WTC11 (cell line): ENCODE data around the gene OTUD6A. TPM values are rescaled to one million over a fixed set of nuclear protein-coding genes. Genes with fewer than 3 reads are reported as not detected.

Experiments
- ATAC-seq: fragments of 200-7000 bp; cut with Tn5 transposase; 2 replicates; pipeline ENCODE4 v1.10.0; 2021; ENCODE audit warnings: mild to moderate bottlenecking, moderate library complexity
- CTCF ChIA-PET: fragments of 300-600 bp; sonication (Branson Sonifier 250); formaldehyde crosslinking; loops from one replicate; lab custom pipeline; 2021; ENCODE audit warnings: antibody characterized with exemption; lab: Charles Lee
- POLR2A ChIA-PET: fragments of 350-600 bp; sonication (Branson Sonifier 250); formaldehyde crosslinking; loops from one replicate; lab custom pipeline; 2021; ENCODE audit warnings: antibody characterized with exemption; lab: Charles Lee
- DNase-seq: peaks from one replicate; pipeline ENCODE4 v3.0.0; 2021; ENCODE audit warnings: low spot score
- H3K27ac Mint-ChIP-seq: 2 replicates; pipeline ENCODE4 v1.8.0; 2021; ENCODE audit warnings: mixed read lengths
- H3K27me3 Mint-ChIP-seq: 2 replicates; pipeline ENCODE4 v1.8.0; 2021; ENCODE audit warnings: low read depth, mild to moderate bottlenecking, moderate library complexity, mixed read lengths
- H3K36me3 Mint-ChIP-seq: 2 replicates; pipeline ENCODE4 v1.8.0; 2021; ENCODE audit warnings: mixed read lengths
- H3K4me1 Mint-ChIP-seq: 2 replicates; pipeline ENCODE4 v1.8.0; 2022; ENCODE audit warnings: mixed read lengths
- H3K4me3 Mint-ChIP-seq: 2 replicates; pipeline ENCODE4 v1.8.0; 2021; ENCODE audit warnings: mild to moderate bottlenecking, moderate library complexity, mixed read lengths
- H3K9me3 Mint-ChIP-seq: 2 replicates; pipeline ENCODE4 v1.8.0; 2021; ENCODE audit warnings: mixed read lengths
- ATF1 ChIP-seq: sonication (generic); formaldehyde crosslinking; IDR thresholded peaks from 2 replicates; pipeline ENCODE4 v1.8.1; 2023; ENCODE audit warnings: mild to moderate bottlenecking, moderate library complexity, missing genetic modification reagents
- ATF2 ChIP-seq: sonication (generic); formaldehyde crosslinking; IDR thresholded peaks from 2 replicates; pipeline ENCODE4 v1.8.1; 2022; ENCODE audit warnings: low read depth, missing genetic modification reagents, borderline replicate concordance
- ATF3 ChIP-seq: sonication (generic); formaldehyde crosslinking; conservative IDR thresholded peaks from 2 replicates; pipeline ENCODE4 v1.8.1; 2022; ENCODE audit warnings: mild to moderate bottlenecking, missing genetic modification reagents
- CDX4 ChIP-seq: fragments of 250-450 bp; sonication (Bioruptor Pico); IDR thresholded peaks from 2 replicates; pipeline ENCODE4 v1.9.0; 2021; ENCODE audit warnings: moderate library complexity, mild to moderate bottlenecking, inconsistent platforms, borderline replicate concordance
- EMX1 ChIP-seq: fragments of 250-450 bp; sonication (Bioruptor Pico); IDR thresholded peaks from 2 replicates; pipeline ENCODE4 v1.8.0; 2021; ENCODE audit warnings: mild to moderate bottlenecking
- ETV6 ChIP-seq: sonication (generic); formaldehyde crosslinking; IDR thresholded peaks from 2 replicates; pipeline ENCODE4 v1.8.1; 2022; ENCODE audit warnings: mild to moderate bottlenecking, missing genetic modification reagents
- FOXP1 ChIP-seq: sonication (generic); formaldehyde crosslinking; IDR thresholded peaks from 2 replicates; pipeline ENCODE4 v1.8.0; 2022; ENCODE audit warnings: missing genetic modification reagents, mild to moderate bottlenecking, moderate library complexity, borderline replicate concordance
- GRHL2 ChIP-seq: fragments of 250-450 bp; sonication (Bioruptor Pico); IDR thresholded peaks from 2 replicates; pipeline ENCODE4 v1.8.0; 2022; ENCODE audit warnings: mild to moderate bottlenecking, moderate library complexity; ENCODE audit not compliant: insufficient replicate concordance, severe bottlenecking
- JUN ChIP-seq: sonication (generic); formaldehyde crosslinking; IDR thresholded peaks from 2 replicates; pipeline ENCODE4 v1.8.0; 2023; ENCODE audit warnings: mild to moderate bottlenecking, missing genetic modification reagents
- KAT7 ChIP-seq: sonication (generic); formaldehyde crosslinking; IDR thresholded peaks from 2 replicates; pipeline ENCODE4 v1.8.1; 2023; ENCODE audit warnings: missing genetic modification reagents, mild to moderate bottlenecking, borderline replicate concordance
- MLX ChIP-seq: sonication (generic); formaldehyde crosslinking; IDR thresholded peaks from 2 replicates; pipeline ENCODE4 v1.8.1; 2023; ENCODE audit warnings: mild to moderate bottlenecking, missing genetic modification reagents, moderate library complexity
- MXD4 ChIP-seq: fragments of 250-450 bp; sonication (Bioruptor Pico); IDR thresholded peaks from 2 replicates; pipeline ENCODE4 v1.8.0; 2021; ENCODE audit warnings: mild to moderate bottlenecking, moderate library complexity, borderline replicate concordance
- NR2C2 ChIP-seq: sonication (generic); formaldehyde crosslinking; IDR thresholded peaks from 2 replicates; pipeline ENCODE4 v1.8.0; 2022; ENCODE audit warnings: mild to moderate bottlenecking, missing genetic modification reagents
- OVOL2 ChIP-seq: fragments of 250-450 bp; sonication (Bioruptor Pico); IDR thresholded peaks from 2 replicates; pipeline ENCODE4 v1.9.0; 2021; ENCODE audit warnings: mild to moderate bottlenecking, borderline replicate concordance
- SMAD3 ChIP-seq: sonication (generic); formaldehyde crosslinking; IDR thresholded peaks from 2 replicates; pipeline ENCODE4 v1.8.0; 2022; ENCODE audit warnings: missing genetic modification reagents, mild to moderate bottlenecking, borderline replicate concordance
- TCF7 ChIP-seq: sonication (generic); formaldehyde crosslinking; IDR thresholded peaks from 2 replicates; pipeline ENCODE4 v1.8.0; 2022; ENCODE audit warnings: mild to moderate bottlenecking, low read depth, missing genetic modification reagents, moderate library complexity
- TEAD1 ChIP-seq: sonication (generic); formaldehyde crosslinking; IDR thresholded peaks from 2 replicates; pipeline ENCODE4 v1.8.0; 2022; ENCODE audit warnings: mild to moderate bottlenecking, missing genetic modification reagents
- ZBTB43 ChIP-seq: sonication (generic); formaldehyde crosslinking; IDR thresholded peaks from 2 replicates; pipeline ENCODE4 v1.8.1; 2023; ENCODE audit warnings: mild to moderate bottlenecking, missing genetic modification reagents
- ZNF121 ChIP-seq: sonication (generic); formaldehyde crosslinking; IDR thresholded peaks from 2 replicates; pipeline ENCODE4 v1.8.0; 2023; ENCODE audit warnings: missing genetic modification reagents
- ZNF232 ChIP-seq: sonication (generic); formaldehyde crosslinking; IDR thresholded peaks from 2 replicates; pipeline ENCODE4 v1.8.0; 2022; ENCODE audit warnings: mild to moderate bottlenecking, missing genetic modification reagents
- ZNF396 ChIP-seq: fragments of 250-450 bp; sonication (Bioruptor Pico); IDR thresholded peaks from 2 replicates; pipeline ENCODE4 v1.8.0; 2021; ENCODE audit warnings: mild to moderate bottlenecking, moderate library complexity, borderline replicate concordance
- ZNF671 ChIP-seq: fragments of 250-450 bp; sonication (Bioruptor Pico); IDR thresholded peaks from 2 replicates; pipeline ENCODE4 v1.8.0; 2021; ENCODE audit warnings: mild to moderate bottlenecking
- ZSCAN18 ChIP-seq: fragments of 250-450 bp; sonication (Bioruptor Pico); IDR thresholded peaks from 2 replicates; pipeline ENCODE4 v2.1.2; 2022; ENCODE audit warnings: mild to moderate bottlenecking, moderate library complexity
- total RNA-seq: library from RNA; stranded (reverse); gene quantifications from 3 replicates; pipeline ENCODE4 v1.2.3, GENCODE V29; 2021

OTUD6A gene
- total RNA-seq, 1 experiment from 2014 or later, result 0.13 TPM

- POLR2A ChIA-PET, result no interaction called here
- CTCF ChIA-PET, result interaction anchor here (3.0 kb wide), 1 partner anchor 59 kb away, joined by 15 read pairs; no protein-coding TSS in a partner anchor
- Mint-ChIP-seq H3K4me1 (peaks cover 4% of the 10 kb centered on the region), H3K36me3 (no peaks in the 10 kb centered on the region), H3K4me3 (no peak overlapping the region), H3K9me3 (no peaks in the 10 kb centered on the region), H3K27ac (no peak overlapping the region), H3K27me3 (no peaks in the 10 kb centered on the region; the same call in 1 of the 2 replicates)
- ATAC-seq (no peak), DNase-seq (no peak)
- TF ChIP-seq KAT7 (CRISPR knock-in tag) (no peak), ZNF121 (CRISPR knock-in tag) (no peak), ZNF671 (CRISPR knock-in tag) (no peak), ZNF232 (CRISPR knock-in tag) (no peak), NR2C2 (CRISPR knock-in tag) (no peak), SMAD3 (CRISPR knock-in tag) (no peak), ZNF396 (no peak), ETV6 (CRISPR knock-in tag) (no peak), ATF3 (CRISPR knock-in tag) (no peak), TCF7 (CRISPR knock-in tag) (no peak), EMX1 (no peak)
Measured at GRCh38 chrX:70038951-70039350, 23.3 kb upstream of the OTUD6A start.

GRCh38 chrX:70039758-70040157 is 22.5 kb upstream of the OTUD6A start:
- Mint-ChIP-seq H3K27ac (no peak overlapping the region), H3K4me1 (0 out of 2 replicates have a peak, but pooled peaks cover 2% of the 10 kb centered on the region), H3K27me3 (no peaks in the 10 kb centered on the region; the same call in 1 of the 2 replicates), H3K4me3 (no peak overlapping the region), H3K9me3 (no peaks in the 10 kb centered on the region), H3K36me3 (no peaks in the 10 kb centered on the region)
- DNase-seq, result no peak
- ChIA-PET CTCF (interaction anchor here (3.0 kb wide), 1 partner anchor 58 kb away, joined by 15 read pairs; no protein-coding TSS in a partner anchor), POLR2A (no interaction called here)
- no peak for TF ChIP-seq FOXP1 (CRISPR knock-in tag)
- no peak for TF ChIP-seq MXD4 (CRISPR knock-in tag)
- TF ChIP-seq MLX (CRISPR knock-in tag), result no peak
- no peak for TF ChIP-seq KAT7 (CRISPR knock-in tag)
- no peak for TF ChIP-seq CDX4 (CRISPR knock-in tag)
- TF ChIP-seq GRHL2 (CRISPR knock-in tag), result no peak
- TF ChIP-seq ZSCAN18, result no peak
- TF ChIP-seq ATF3 (CRISPR knock-in tag), result no peak
- TF ChIP-seq ATF2, result no peak
- TF ChIP-seq ZBTB43 (CRISPR knock-in tag), result no peak
- no peak for TF ChIP-seq ATF1 (CRISPR knock-in tag)
- TF ChIP-seq JUN (CRISPR knock-in tag), result no peak
- no peak for TF ChIP-seq OVOL2 (CRISPR knock-in tag)
- no peak for TF ChIP-seq ZNF671 (CRISPR knock-in tag)
- TF ChIP-seq TEAD1 (CRISPR knock-in tag), result no peak
- ATAC-seq, result no peak
